ENCODE measurements around the gene TTYH1.
"Not testable (repeated sequence)": the region's sequence is repeated elsewhere in the genome, so short reads cannot be mapped to it uniquely, and the experiment has no call there.

TTYH1 gene

DNA sequence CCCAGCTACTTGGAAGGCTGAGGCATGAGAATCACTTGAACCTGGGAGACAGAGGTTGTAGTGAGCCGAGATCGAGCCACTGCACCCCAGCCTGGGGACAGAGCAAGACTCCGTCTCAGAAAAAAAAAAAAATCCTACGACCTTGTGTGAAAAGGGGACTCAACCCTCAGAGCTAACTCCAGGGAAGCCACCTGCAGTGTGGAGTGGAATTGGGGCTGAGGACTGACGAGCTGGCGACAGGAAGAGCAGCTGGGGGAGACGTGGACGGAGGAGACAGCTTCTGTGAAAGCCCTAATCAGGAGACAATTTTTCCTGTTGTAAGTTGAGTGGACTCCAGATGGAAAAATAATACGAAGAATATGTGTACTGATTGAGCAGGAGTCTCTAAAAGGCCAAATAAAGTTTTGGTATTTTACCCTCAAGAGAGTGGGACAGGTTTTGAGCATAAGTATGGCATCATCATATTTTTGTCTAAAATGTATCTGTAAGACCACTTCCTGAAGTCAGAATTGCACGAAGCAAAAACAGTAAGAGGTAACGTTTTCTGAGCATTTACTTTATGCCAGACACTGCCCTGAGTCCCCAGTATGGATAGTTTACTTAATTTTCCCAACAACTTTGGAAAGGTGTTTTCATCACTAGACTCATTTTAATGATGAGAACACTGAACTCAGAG, 38.5 kb upstream of the TTYH1 start:
- TF ChIP-seq, protein P1, sequence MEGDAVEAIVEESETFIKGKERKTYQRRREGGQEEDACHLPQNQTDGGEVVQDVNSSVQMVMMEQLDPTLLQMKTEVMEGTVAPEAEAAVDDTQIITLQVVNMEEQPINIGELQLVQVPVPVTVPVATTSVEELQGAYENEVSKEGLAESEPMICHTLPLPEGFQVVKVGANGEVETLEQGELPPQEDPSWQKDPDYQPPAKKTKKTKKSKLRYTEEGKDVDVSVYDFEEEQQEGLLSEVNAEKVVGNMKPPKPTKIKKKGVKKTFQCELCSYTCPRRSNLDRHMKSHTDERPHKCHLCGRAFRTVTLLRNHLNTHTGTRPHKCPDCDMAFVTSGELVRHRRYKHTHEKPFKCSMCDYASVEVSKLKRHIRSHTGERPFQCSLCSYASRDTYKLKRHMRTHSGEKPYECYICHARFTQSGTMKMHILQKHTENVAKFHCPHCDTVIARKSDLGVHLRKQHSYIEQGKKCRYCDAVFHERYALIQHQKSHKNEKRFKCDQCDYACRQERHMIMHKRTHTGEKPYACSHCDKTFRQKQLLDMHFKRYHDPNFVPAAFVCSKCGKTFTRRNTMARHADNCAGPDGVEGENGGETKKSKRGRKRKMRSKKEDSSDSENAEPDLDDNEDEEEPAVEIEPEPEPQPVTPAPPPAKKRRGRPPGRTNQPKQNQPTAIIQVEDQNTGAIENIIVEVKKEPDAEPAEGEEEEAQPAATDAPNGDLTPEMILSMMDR (IDR thresholded peaks at IDR 0.05; ENCODE audit: low read depth, low read length, missing control alignments), result no peak

DNA sequence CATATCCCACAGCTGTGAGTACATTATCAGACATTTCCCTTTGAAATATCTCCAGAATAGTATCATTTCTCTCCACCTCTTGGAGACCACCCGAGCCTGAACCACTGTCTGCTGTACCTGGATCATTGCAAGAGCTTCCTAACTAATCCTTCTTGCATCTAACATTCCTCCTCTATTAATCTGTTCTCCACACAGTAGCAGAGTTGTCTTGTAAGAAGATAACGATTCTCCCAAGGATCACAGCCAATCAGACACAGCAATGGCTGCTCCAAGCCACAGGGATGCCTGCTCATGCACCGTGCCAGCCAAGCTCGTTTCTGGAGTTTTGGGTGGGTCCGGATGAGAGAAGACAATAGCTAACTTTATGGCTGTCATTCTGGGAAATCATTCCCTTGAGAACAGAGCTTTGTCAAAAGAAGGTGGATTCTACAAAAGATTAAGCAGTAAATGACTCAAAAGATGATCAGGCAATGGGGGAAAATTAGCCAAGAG, 36.0 kb upstream of the TTYH1 start:
- in situ Hi-C loops (cut with HindIII; ENCODE audit: low sequenced_read_pairs), result no loop called here
- no peak overlapping the region for H3K4me3 ChIP-seq (ENCODE audit: low read depth, low read length)
- DNase-seq (ENCODE audit: low read depth), result no peak

More for the DNA sequence above, 38.5 kb upstream of the TTYH1 start:
- H3K4me3 ChIP-seq (ENCODE audit: low read depth, low read length), result no peak overlapping the region
- in situ Hi-C loops (cut with HindIII; ENCODE audit: low sequenced_read_pairs), result no loop called here
- DNase-seq (ENCODE audit: low read depth), result no peak

DNA sequence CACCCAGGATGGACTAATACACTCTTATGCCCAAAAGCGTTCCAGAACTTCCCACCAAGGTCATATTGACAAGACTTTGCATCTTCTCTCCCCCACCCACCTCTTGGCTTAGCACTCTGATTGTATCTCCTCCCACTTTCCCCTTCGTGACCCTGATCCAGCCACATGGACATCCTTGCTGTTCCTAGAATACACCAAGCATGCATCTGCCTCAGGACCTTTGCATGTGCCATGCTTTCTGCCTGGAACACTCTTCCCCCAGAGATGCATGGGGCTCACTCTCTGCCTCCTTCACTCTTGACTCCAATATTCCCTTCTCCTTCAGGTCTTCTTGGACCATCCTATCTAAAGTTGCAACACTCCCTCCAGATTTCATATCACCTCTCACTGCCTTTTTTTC, 34.4 kb upstream of the TTYH1 start:
- in situ Hi-C loops (cut with HindIII; ENCODE audit: low sequenced_read_pairs), result no loop called here
- DNase-seq (ENCODE audit: low read depth), result no peak
- no peak overlapping the region for H3K4me3 ChIP-seq (ENCODE audit: low read depth, low read length)
- TF ChIP-seq, protein P1 (IDR thresholded peaks at IDR 0.05; ENCODE audit: low read depth, low read length, missing control alignments), result no peak

More for the DNA sequence above, 36.0 kb upstream of the TTYH1 start:
- TF ChIP-seq, protein P1 (IDR thresholded peaks at IDR 0.05; ENCODE audit: low read depth, low read length, missing control alignments), result no peak

DNA sequence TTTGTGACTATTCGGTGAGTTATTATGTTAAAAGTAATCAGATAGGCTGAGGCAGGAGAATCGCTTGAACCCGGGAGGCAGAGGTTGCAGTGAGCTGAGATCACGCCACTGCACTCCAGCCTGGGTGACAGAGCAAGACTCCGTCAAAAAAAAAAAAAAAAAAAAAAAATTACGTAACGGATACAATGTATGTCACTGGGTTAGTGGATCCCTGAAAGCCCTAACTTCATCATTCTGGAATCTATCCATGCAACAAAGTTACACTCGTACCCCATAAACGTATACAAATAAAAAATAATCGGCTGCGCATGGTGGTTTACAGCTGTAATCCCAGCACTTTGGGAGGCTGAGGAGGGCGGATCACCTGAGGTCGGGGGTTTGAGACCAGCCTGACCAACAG, 33.2 kb upstream of the TTYH1 start:
- in situ Hi-C loops (cut with HindIII; ENCODE audit: low sequenced_read_pairs); DNase-seq (ENCODE audit: low read depth); H3K4me3 ChIP-seq (ENCODE audit: low read depth, low read length): not testable (repeated sequence)

DNA sequence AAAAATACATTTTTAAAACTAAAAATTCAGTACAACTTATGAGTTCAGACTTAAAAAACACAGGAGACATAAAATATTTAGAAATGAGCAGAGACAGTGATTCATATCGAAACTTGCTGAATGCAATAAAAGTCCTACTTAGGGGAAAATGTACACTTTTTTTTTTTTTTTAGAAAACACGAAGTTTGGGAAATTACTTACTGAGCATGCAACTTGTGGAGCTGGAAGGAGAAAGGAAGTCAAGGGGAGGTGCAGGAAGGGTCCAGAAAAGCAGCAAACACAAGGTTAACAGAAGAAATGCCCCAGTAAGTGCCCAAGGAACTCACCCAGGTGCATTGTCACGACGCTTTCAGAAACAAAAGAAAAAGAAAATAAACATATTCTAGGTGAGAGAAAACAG, 31.9 kb upstream of the TTYH1 start:
- no peak overlapping the region for H3K4me3 ChIP-seq (ENCODE audit: low read depth, low read length)
- DNase-seq (ENCODE audit: low read depth), result no peak
- TF ChIP-seq, protein P1 (IDR thresholded peaks at IDR 0.05; ENCODE audit: low read depth, low read length, missing control alignments), result no peak
- in situ Hi-C loops (cut with HindIII; ENCODE audit: low sequenced_read_pairs), result no loop called here

DNA sequence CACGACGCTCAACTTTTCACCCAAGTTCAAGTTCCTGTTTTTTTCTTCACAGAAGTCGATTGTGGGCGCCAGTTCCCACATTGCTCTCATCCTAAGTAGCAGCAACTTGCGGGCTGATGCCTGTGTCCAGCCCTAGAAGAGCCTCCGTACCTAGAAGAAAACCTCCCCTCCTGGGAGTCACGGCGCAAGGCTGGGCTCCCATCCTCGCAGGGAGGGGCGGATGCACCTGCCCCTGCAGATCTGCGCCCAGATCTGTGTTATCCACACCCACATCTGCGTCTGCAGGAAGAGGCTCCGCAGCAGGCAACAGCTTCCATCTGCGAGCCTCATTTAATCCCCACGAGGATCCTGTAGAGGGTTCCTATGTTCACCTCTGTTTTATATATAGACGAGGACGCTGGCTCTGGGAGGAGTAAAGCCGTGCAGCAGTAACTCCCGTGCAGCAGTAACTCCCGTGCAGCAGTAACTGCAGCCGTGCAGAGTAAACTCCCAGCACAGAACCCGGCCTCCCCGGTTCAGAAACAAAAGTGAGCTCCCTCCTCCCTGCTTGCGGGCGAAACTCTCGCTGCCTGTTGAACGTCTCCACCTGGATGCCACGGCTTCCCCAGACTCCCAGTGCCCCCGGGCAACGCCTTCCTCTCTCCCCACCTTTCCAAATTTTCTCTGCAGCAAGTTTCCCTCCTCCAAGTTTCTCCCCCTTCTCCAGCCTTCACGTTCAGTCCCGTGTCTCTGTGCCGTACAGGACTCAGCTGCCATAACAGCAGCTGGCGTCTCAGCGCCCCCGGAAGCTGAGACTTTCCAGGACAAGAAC, 27.1 kb upstream of the TTYH1 start:
- no peak overlapping the region for H3K4me3 ChIP-seq (ENCODE audit: low read depth, low read length)
- TF ChIP-seq, protein P1 (IDR thresholded peaks at IDR 0.05; ENCODE audit: low read depth, low read length, missing control alignments), result no peak
- in situ Hi-C loops (cut with HindIII; ENCODE audit: low sequenced_read_pairs), result no loop called here
- DNase-seq (ENCODE audit: low read depth), result no peak

DNA sequence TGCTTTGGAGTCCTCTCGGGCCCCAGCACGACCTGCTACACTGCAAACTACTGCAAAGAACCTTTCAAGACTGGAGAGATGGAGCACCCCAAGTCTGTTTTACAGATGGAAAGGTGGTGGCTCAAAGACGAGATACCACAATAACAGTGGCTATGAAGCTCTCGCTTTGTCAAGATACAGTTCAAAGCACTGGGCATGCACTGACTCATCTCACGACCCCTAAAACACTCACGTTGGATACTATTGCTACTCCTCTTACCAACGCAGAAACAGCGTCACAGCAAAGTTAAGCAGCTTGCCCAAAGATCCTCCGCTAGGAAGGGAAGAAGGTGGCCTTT, 26.5 kb upstream of the TTYH1 start:
- in situ Hi-C loops (cut with HindIII; ENCODE audit: low sequenced_read_pairs), result no loop called here
- DNase-seq (ENCODE audit: low read depth), result no peak
- no peak overlapping the region for H3K4me3 ChIP-seq (ENCODE audit: low read depth, low read length)
- TF ChIP-seq, protein P1 (IDR thresholded peaks at IDR 0.05; ENCODE audit: low read depth, low read length, missing control alignments), result no peak
